ENCODE data around the gene WSB2.
A peak's percentile ranks its signal among the peaks of the same experiment; 100 is the strongest.

DNA sequence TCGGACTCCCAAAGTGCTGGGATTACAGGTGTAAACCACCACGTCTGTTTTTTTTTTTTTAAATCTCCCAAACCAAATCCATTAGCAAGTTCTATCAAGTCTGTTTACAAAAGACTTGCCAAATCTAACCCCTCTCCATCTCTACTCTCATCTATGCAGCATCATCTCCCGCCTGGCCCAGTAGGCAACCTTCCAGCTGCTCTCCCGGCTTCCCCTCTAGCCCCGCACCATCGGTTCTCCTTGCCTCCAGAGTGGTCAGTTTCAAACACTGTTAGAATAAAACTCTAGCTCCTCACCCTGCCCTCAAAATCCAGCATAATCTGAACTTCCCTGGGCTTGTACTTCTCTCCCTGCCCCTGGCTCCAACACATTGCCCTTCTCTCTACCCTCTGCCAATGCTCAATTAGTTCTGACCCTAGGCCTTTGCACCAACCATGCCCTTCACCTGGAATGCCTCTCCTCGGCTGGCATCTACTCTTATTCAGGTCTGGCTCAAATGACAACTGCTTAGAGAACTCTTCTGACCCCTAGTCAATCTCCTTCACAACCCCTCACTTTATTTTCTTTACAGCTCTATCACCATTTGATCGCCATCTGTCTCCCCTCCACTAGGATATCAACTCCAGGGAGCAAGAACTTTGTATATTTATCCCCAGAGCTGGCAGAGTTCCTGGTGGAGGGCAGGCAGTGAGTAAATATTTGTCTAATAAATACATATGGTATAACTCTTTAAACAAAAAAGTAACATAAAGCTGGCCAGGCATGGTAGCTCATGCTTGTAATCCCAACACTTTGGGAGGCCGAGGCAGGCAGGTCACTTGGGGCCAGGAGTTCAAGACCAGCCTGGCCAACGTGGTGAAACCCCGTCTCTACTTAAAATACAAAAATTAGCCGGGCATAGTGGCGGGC, 4.9 kb downstream of the WSB2 start:
- TF ChIP-seq, protein P1, sequence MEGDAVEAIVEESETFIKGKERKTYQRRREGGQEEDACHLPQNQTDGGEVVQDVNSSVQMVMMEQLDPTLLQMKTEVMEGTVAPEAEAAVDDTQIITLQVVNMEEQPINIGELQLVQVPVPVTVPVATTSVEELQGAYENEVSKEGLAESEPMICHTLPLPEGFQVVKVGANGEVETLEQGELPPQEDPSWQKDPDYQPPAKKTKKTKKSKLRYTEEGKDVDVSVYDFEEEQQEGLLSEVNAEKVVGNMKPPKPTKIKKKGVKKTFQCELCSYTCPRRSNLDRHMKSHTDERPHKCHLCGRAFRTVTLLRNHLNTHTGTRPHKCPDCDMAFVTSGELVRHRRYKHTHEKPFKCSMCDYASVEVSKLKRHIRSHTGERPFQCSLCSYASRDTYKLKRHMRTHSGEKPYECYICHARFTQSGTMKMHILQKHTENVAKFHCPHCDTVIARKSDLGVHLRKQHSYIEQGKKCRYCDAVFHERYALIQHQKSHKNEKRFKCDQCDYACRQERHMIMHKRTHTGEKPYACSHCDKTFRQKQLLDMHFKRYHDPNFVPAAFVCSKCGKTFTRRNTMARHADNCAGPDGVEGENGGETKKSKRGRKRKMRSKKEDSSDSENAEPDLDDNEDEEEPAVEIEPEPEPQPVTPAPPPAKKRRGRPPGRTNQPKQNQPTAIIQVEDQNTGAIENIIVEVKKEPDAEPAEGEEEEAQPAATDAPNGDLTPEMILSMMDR (IDR thresholded peaks at IDR 0.05; ENCODE audit: low read depth, low read length, missing input control) = peak; percentile 10
- TF ChIP-seq JUND (IDR thresholded peaks at IDR 0.05) (no peak), FOXA2 (IDR thresholded peaks at IDR 0.05) (peak; percentile 41)

Measured in liver (tissue), 3 donors.